Neutrophil (primary cell): Measurements from ENCODE around the gene RAMP3.

ENCODE experiments used
- H3K27ac ChIP-seq: fragments of 200-600 bp; sonication (generic); 2 replicates; pipeline ENCODE4 v1.5.1; 2016; ENCODE audit warnings: mild to moderate bottlenecking, moderate library complexity
- H3K27me3 ChIP-seq: fragments of 200-600 bp; sonication (generic); 2 replicates; pipeline ENCODE4 v1.6.0; 2016; ENCODE audit warnings: mild to moderate bottlenecking
- H3K36me3 ChIP-seq: fragments of 200-600 bp; sonication (generic); 2 replicates; pipeline ENCODE4 v1.5.1; 2017
- H3K4me1 ChIP-seq, 2 experiments: fragments of 200-600 bp in 1 of 2; sonication (generic) in 1 of 2; 1 replicate in 1 of 2; 2 replicates in 1 of 2; pipeline versions ENCODE4 v1.5.1 to v1.6.1; 2013 to 2016; ENCODE audit warnings: low read depth in 1 of 2, low read length in 1 of 2, mild to moderate bottlenecking in 1 of 2, moderate library complexity in 1 of 2; ENCODE audit not compliant: control insufficient read depth in 1 of 2, insufficient read depth in 1 of 2
- H3K4me3 ChIP-seq, 2 experiments: fragments of 200-600 bp in 1 of 2; sonication (generic) in 1 of 2; 1 replicate in 1 of 2; 2 replicates in 1 of 2; pipeline ENCODE4 v1.5.1; 2013 to 2016; ENCODE audit warnings: low read depth in 1 of 2, low read length in 1 of 2, mild to moderate bottlenecking in 1 of 2, moderate library complexity in 1 of 2
- H3K9me3 ChIP-seq: fragments of 200-600 bp; sonication (generic); 2 replicates; pipeline ENCODE4 v1.5.1; 2016
- TF ChIP-seq, protein P1 (sequence below): fragments of 200-600 bp; sonication (generic); IDR thresholded peaks from 2 replicates; pipeline ENCODE4 v1.5.1; 2016; ENCODE audit warnings: antibody characterized with exemption

Gene RAMP3

DNA sequence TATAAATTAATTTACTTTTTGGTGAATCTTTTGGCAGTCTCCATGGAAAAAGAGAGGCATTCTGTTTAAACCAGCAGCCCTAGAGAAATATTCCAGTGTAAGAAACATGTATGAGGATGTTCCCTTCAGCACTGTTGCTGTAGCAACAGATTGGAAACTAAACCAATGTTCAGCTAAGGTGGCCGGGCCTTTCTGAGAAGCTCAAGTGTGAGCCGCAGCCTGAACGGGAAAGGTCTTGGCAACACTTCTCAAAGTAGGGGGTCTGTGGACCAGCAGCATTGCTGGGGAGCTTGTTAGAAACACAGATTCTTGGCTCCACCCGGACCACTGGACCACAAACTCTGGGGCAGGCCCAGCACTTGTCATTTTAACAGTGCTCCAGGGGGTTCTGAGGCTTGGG, 36.2 kb downstream of the RAMP3 start:
- no peaks in the 10 kb centered on the region for H3K9me3 ChIP-seq
- H3K27me3 ChIP-seq: peaks cover 5% of the 10 kb centered on the region
- H3K27ac ChIP-seq: peak overlapping the region; percentile 89
- peaks cover 16% of the 10 kb centered on the region for H3K36me3 ChIP-seq
- H3K4me3 ChIP-seq: peak overlapping the region in 1 of 2 experiments; percentile 65
- H3K4me1 ChIP-seq: peaks cover 34 to 36% of the 10 kb centered on the region in 2 experiments
- TF ChIP-seq, protein P1, sequence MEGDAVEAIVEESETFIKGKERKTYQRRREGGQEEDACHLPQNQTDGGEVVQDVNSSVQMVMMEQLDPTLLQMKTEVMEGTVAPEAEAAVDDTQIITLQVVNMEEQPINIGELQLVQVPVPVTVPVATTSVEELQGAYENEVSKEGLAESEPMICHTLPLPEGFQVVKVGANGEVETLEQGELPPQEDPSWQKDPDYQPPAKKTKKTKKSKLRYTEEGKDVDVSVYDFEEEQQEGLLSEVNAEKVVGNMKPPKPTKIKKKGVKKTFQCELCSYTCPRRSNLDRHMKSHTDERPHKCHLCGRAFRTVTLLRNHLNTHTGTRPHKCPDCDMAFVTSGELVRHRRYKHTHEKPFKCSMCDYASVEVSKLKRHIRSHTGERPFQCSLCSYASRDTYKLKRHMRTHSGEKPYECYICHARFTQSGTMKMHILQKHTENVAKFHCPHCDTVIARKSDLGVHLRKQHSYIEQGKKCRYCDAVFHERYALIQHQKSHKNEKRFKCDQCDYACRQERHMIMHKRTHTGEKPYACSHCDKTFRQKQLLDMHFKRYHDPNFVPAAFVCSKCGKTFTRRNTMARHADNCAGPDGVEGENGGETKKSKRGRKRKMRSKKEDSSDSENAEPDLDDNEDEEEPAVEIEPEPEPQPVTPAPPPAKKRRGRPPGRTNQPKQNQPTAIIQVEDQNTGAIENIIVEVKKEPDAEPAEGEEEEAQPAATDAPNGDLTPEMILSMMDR: no peak

DNA sequence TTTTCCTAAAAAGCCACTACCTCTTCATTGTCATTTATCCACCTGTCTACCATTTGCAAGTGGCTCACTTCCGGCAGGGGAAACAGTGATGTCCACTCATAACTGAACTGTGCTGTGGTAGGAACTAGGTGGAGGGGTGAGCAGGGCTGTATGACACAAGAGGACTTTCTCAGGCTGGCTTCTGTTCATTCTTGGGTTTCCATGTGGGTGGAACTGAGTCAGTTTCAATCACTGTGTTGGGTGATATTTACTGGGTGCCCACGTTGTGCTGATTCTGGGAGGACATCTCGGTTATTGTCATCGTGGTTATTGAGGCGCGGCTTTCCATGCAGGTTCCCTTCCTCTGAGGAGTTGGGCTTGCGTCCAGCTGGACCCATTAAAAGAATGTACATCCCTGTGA, 38.8 kb downstream of the RAMP3 start:
- TF ChIP-seq, protein P1: no peak
- Histone ChIP-seq H3K4me1 (peaks cover 17 to 21% of the 10 kb centered on the region in 2 experiments), H3K36me3 (no peaks in the 10 kb centered on the region), H3K4me3 (no peak overlapping the region), H3K9me3 (no peaks in the 10 kb centered on the region), H3K27me3 (peaks cover 5% of the 10 kb centered on the region), H3K27ac (no peak overlapping the region)

DNA sequence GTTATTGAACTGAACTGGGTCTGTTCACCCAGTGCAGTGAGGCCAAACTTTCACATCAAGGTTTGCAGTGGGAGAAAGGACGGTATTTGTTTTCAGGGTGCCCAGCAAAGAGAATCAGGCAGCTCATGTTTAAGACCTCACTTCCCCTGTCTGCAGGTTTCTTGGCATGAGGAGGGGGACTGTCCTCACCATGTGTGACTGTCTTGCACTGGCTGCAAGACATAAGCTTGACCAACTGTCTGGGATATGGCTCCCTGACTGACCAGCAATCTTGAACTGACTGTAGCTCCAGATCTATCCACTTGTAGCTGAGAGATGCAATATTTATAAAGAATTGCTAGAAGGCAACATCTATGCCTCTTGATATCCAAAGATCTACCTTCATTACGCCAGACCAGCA, 39.9 kb downstream of the RAMP3 start:
- no peaks in the 10 kb centered on the region for H3K9me3 ChIP-seq
- peaks cover 12% of the 10 kb centered on the region for H3K27me3 ChIP-seq
- TF ChIP-seq, protein P1: no peak
- no peaks in the 10 kb centered on the region for H3K36me3 ChIP-seq
- H3K4me3 ChIP-seq: no peak overlapping the region
- H3K4me1 ChIP-seq: peaks cover 15 to 16% of the 10 kb centered on the region in 2 experiments
- no peak overlapping the region for H3K27ac ChIP-seq

DNA sequence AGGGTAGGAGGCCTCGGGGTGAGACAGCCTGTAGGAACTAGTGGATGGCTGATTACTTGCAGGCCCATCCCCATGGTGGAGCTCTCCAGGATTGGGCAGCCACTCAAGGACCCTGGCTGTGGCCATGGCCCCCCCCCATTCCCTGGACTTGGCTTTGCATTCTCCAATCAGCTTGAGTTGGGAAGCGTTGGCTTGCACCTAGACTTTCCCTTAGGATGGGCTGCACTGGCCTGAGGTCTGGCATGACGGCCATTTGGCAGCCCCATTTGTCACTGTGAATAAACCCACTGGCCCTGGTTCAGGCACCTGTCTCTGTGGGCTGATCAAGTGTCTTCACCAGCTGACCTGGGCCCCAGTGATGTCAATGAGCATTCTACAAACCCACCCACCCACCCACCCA, 41.4 kb downstream of the RAMP3 start:
- peaks cover 14% of the 10 kb centered on the region for H3K27me3 ChIP-seq
- TF ChIP-seq, protein P1: no peak
- H3K9me3 ChIP-seq: no peaks in the 10 kb centered on the region
- no peaks in the 10 kb centered on the region for H3K36me3 ChIP-seq
- peaks cover 0 to 2% of the 10 kb centered on the region in 2 experiments for H3K4me1 ChIP-seq
- H3K4me3 ChIP-seq: no peak overlapping the region
- no peak overlapping the region for H3K27ac ChIP-seq

DNA sequence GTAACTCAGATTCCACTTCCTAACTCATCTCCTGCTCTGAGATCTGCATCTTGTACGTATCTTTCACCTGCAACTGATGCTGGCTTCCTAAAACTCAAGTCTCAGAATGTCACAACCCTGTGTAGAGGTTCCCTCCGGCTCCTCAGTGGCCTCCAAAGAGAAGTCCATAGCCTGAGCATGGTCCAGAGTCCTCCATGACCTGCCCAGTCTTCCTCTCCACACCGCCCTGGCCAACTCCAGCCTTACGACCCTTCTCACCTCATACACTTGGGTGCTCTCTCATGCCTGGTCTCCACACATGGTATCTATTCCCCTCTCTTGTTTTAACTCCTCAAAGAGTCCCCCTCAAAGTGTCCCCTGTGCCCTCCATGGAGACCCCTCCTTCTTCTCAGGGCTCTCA, 41.9 kb downstream of the RAMP3 start:
- Histone ChIP-seq H3K9me3 (no peaks in the 10 kb centered on the region), H3K27me3 (peaks cover 14% of the 10 kb centered on the region), H3K36me3 (no peaks in the 10 kb centered on the region), H3K4me1 (no peaks in the 10 kb centered on the region), H3K4me3 (no peak overlapping the region), H3K27ac (no peak overlapping the region)
- TF ChIP-seq, protein P1: no peak

GRCh38 chr7:45202625-45203024, 45.0 kb downstream of the RAMP3 start:
- Histone ChIP-seq H3K27ac (no peak overlapping the region), H3K27me3 (peaks cover 35% of the 10 kb centered on the region), H3K4me1 (no peaks in the 10 kb centered on the region), H3K36me3 (no peaks in the 10 kb centered on the region), H3K4me3 (no peak overlapping the region), H3K9me3 (no peaks in the 10 kb centered on the region)
- TF ChIP-seq, protein P1: no peak
